ENCODE data around the gene CD207. TPM values are rescaled to one million over a fixed set of nuclear protein-coding genes. Genes with fewer than 3 reads are reported as not detected.

The CD207 gene
- polyA plus RNA-seq, 4 donors: 0.10 to 0.97 (median 0.81) TPM; not detected in 1

Other genes starting within 250 kb of the CD207 start
- gene ADD2, start 67.6 kb downstream of the CD207 start, polyA plus RNA-seq: 1 to 10 TPM in 1 of 4 donors, under 1 TPM in 2, not detected in 1; under 0.01 to 1.7 (median 0.25) TPM
- not detected for gene FIGLA, start 45.2 kb downstream of the CD207 start, polyA plus RNA-seq
- 1 to 10 TPM in 1 of 4 donors, under 1 TPM in 3; 0.13 to 2.6 (median 0.38) TPM for gene CLEC4F, start 15.2 kb downstream of the CD207 start, polyA plus RNA-seq
- 1 to 10 TPM in 2 of 4 donors, under 1 TPM in 2; 0.13 to 1.1 (median 0.73) TPM for gene VAX2, start 64.8 kb upstream of the CD207 start, polyA plus RNA-seq
- 1 to 10 TPM in 1 of 4 donors, under 1 TPM in 1, not detected in 2; 0.21 to 2.5 TPM for gene ATP6V1B1, start 100.1 kb upstream of the CD207 start, polyA plus RNA-seq
- gene ANKRD53, start 142.8 kb upstream of the CD207 start, polyA plus RNA-seq: 1 to 10 TPM; 1.7 to 2.4 (median 2.2) TPM
- 10 to 100 TPM in 3 of 4 donors, 1 to 10 TPM in 1; 9.8 to 49.8 (median 29.0) TPM for gene TEX261, start 159.1 kb upstream of the CD207 start, polyA plus RNA-seq
- gene NAGK, start 232.8 kb upstream of the CD207 start, polyA plus RNA-seq: 10 to 100 TPM; 54.8 to 81.0 (median 73.9) TPM

Measured in small intestine (tissue), 4 donors.